ENCODE results near the gene SLC19A2. TPM values are rescaled to one million over a fixed set of nuclear protein-coding genes. Genes with fewer than 3 reads are reported as not detected.
A peak's percentile ranks its signal among the peaks of the same experiment; 100 is the strongest.

SLC19A2 gene
- total and polyA plus RNA-seq, 2 of the 13 experiments (the other 11 are each of a cell fraction or from before 2014, with no cell fraction given), result 30.4 to 56.0 TPM

DNA sequence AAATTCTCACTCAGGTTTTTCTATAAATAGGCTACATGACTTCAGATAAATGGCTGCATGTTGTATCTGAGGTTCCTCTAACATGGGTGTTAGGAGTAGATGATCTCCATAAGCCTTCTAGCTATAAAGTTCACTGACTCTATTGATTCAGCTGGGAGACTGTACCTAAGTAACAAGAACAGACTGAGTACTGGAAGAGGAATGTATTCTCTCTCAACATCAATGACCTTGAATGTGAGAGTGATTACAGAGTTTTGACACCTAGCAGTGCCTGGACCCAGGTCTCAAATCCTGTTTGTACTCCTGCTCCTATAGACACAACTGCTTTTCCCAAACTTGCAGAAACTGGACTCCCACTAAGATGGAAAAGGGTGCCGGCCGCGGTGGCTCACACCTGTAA, 8.6 kb upstream of the SLC19A2 start:
- Histone ChIP-seq H3K4me2 (ENCODE audit: low read depth, low read length) (no peak overlapping the region), H3K9me3 (ENCODE audit: low read length) (no peaks in the 10 kb centered on the region), H3K9ac (ENCODE audit: insufficient read depth, low read depth, low read length) (no peak overlapping the region), H3K79me2 (ENCODE audit: insufficient read depth, low read length) (no peaks in the 10 kb centered on the region), H3K27ac (ENCODE audit: extremely low read length, insufficient read depth, low read length) (no peak overlapping the region), H3K27me3 (ENCODE audit: control insufficient read depth in 1 of 2, insufficient read depth in 2 of 2, low read length in 2 of 2) (no peaks in the 10 kb centered on the region), H2AFZ (ENCODE audit: low read length) (no peak overlapping the region), H3K4me3 (replicated peaks in 1 of 3; ENCODE audit: insufficient read depth in 1 of 3, low read depth in 2 of 3, low read length in 3 of 3) (no peak overlapping the region), H3K4me1 (ENCODE audit: insufficient read depth, low read length) (peaks cover 31% of the 10 kb centered on the region), H3K36me3 (replicated peaks in 1 of 2; ENCODE audit: control insufficient read depth in 1 of 2, insufficient read depth in 2 of 2, low read length in 2 of 2) (no peaks in the 10 kb centered on the region), H4K20me1 (ENCODE audit: insufficient read depth, low read length) (no peaks in the 10 kb centered on the region)
- FAIRE-seq (no peak), DNase-seq (ENCODE audit: low spot score) (peak; percentile 30), ATAC-seq (peak; percentile 68)
- POLR2A ChIA-PET, result interaction anchor here (1.2 to 4.1 kb wide), 2 partner anchors 8 to 14 kb away, joined by 3 to 14 read pairs; partner anchors contain the start of gene SLC19A2
- 67% methylated on average over 3 of the region's 3 CpGs for WGBS (ENCODE audit: low lambda C conversion rate)
- in situ Hi-C loops (cut with HindIII; ENCODE audit: extremely low pct_ligation_motif_present, low pct_unique_long_range_greater_than_20kb) (no loop called here), intact Hi-C loops (cut with micrococcal nuclease; ENCODE audit: unreplicated experiment) (no loop called here)
- TF ChIP-seq BCL6 (CRISPR knock-in tag; IDR thresholded peaks at IDR 0.05) (peak; percentile 42; the same call in 1 of the 2 replicates), GATA4 (IDR thresholded peaks at IDR 0.05; ENCODE audit: borderline replicate concordance, low read depth) (no peak), TBX3 (IDR thresholded peaks at IDR 0.05; ENCODE audit: borderline replicate concordance) (peak; percentile 55; the same call in 1 of the 2 replicates), FOXA3 (CRISPR knock-in tag; IDR thresholded peaks at IDR 0.05) (0 out of 2 replicates have a peak, but pooled peaks have one; percentile 11), ZNF639 (CRISPR knock-in tag; conservative IDR thresholded peaks at IDR 0.05) (no peak), TFAP4 (IDR thresholded peaks at IDR 0.05; ENCODE audit: borderline replicate concordance, low read depth) (peak; percentile 85), ZNF780A (CRISPR knock-in tag; IDR thresholded peaks at IDR 0.05) (no peak), NR2F1 (CRISPR knock-in tag; IDR thresholded peaks at IDR 0.05) (no peak), SKI (IDR thresholded peaks at IDR 0.05; ENCODE audit: partially characterized antibody) (peak; percentile 26), HNF4A (CRISPR knock-in tag; IDR thresholded peaks at IDR 0.05) (0 out of 2 replicates have a peak, but pooled peaks have one; percentile 23)
- TF ChIP-seq, protein P1, sequence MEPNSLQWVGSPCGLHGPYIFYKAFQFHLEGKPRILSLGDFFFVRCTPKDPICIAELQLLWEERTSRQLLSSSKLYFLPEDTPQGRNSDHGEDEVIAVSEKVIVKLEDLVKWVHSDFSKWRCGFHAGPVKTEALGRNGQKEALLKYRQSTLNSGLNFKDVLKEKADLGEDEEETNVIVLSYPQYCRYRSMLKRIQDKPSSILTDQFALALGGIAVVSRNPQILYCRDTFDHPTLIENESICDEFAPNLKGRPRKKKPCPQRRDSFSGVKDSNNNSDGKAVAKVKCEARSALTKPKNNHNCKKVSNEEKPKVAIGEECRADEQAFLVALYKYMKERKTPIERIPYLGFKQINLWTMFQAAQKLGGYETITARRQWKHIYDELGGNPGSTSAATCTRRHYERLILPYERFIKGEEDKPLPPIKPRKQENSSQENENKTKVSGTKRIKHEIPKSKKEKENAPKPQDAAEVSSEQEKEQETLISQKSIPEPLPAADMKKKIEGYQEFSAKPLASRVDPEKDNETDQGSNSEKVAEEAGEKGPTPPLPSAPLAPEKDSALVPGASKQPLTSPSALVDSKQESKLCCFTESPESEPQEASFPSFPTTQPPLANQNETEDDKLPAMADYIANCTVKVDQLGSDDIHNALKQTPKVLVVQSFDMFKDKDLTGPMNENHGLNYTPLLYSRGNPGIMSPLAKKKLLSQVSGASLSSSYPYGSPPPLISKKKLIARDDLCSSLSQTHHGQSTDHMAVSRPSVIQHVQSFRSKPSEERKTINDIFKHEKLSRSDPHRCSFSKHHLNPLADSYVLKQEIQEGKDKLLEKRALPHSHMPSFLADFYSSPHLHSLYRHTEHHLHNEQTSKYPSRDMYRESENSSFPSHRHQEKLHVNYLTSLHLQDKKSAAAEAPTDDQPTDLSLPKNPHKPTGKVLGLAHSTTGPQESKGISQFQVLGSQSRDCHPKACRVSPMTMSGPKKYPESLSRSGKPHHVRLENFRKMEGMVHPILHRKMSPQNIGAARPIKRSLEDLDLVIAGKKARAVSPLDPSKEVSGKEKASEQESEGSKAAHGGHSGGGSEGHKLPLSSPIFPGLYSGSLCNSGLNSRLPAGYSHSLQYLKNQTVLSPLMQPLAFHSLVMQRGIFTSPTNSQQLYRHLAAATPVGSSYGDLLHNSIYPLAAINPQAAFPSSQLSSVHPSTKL (CRISPR knock-in tag; IDR thresholded peaks at IDR 0.05), result 0 out of 2 replicates have a peak, but pooled peaks have one; percentile 8
- TF ChIP-seq, protein P2, sequence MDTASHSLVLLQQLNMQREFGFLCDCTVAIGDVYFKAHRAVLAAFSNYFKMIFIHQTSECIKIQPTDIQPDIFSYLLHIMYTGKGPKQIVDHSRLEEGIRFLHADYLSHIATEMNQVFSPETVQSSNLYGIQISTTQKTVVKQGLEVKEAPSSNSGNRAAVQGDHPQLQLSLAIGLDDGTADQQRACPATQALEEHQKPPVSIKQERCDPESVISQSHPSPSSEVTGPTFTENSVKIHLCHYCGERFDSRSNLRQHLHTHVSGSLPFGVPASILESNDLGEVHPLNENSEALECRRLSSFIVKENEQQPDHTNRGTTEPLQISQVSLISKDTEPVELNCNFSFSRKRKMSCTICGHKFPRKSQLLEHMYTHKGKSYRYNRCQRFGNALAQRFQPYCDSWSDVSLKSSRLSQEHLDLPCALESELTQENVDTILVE (CRISPR knock-in tag; IDR thresholded peaks at IDR 0.05), result no peak
- TF ChIP-seq, protein P3, sequence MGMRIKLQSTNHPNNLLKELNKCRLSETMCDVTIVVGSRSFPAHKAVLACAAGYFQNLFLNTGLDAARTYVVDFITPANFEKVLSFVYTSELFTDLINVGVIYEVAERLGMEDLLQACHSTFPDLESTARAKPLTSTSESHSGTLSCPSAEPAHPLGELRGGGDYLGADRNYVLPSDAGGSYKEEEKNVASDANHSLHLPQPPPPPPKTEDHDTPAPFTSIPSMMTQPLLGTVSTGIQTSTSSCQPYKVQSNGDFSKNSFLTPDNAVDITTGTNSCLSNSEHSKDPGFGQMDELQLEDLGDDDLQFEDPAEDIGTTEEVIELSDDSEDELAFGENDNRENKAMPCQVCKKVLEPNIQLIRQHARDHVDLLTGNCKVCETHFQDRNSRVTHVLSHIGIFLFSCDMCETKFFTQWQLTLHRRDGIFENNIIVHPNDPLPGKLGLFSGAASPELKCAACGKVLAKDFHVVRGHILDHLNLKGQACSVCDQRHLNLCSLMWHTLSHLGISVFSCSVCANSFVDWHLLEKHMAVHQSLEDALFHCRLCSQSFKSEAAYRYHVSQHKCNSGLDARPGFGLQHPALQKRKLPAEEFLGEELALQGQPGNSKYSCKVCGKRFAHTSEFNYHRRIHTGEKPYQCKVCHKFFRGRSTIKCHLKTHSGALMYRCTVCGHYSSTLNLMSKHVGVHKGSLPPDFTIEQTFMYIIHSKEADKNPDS (CRISPR knock-in tag; IDR thresholded peaks at IDR 0.05), result peak; percentile 88; the same call in 1 of the 2 replicates
- CTCF ChIA-PET (ENCODE audit: low intra/inter-chr PET ratio, low total read pairs), result no interaction called here
- no TSS peak for BruUV-seq (replicated peaks)

Data from HepG2 (cell line).